HG02678 (cell line): Measurements from ENCODE around the gene KRTAP6-2.

Experiments used
- ATAC-seq: cut with Tn5 transposase; IDR thresholded peaks from one replicate; pipeline ENCODE4 v1.9.1; 2021; ENCODE audit warnings: mild to moderate bottlenecking, moderate library complexity; ENCODE audit not compliant: unreplicated experiment

KRTAP6-2 gene

GRCh38 chr21:30577766-30578165 is 20.9 kb downstream of the KRTAP6-2 start:
- ATAC-seq, result no peak

GRCh38 chr21:30567617-30568016 is 31.1 kb downstream of the KRTAP6-2 start:
- ATAC-seq, result no peak

GRCh38 chr21:30563630-30564029 is 35.1 kb downstream of the KRTAP6-2 start:
- ATAC-seq, result no peak

- no peak for ATAC-seq
These were observed 35.6 kb downstream of the KRTAP6-2 start for GRCh38 chr21:30563072-30563471.

- no peak for ATAC-seq
These were observed 36.7 kb downstream of the KRTAP6-2 start for GRCh38 chr21:30561957-30562356.

- no peak for ATAC-seq
These were observed 37.3 kb downstream of the KRTAP6-2 start, which contains the start of gene KRTAP19-7 for GRCh38 chr21:30561264-30561895. KRTAP19-7 (minus strand) TSS chr21:30561314; CDS start chr21:30561289, 25 bp downstream.

- no peak for ATAC-seq
These were observed 43.6 kb downstream of the KRTAP6-2 start for GRCh38 chr21:30555095-30555494.

- ATAC-seq, result no peak
These were observed 45.9 kb downstream of the KRTAP6-2 start for GRCh38 chr21:30552782-30553181.
